Kidney epithelial cell (primary cell): ENCODE measurements around the gene TNFRSF1A. TPM values are rescaled to one million over a fixed set of nuclear protein-coding genes. Genes with fewer than 3 reads are reported as not detected.
"Not testable (repeated sequence)": the region's sequence is repeated elsewhere in the genome, so short reads cannot be mapped to it uniquely, and the experiment has no call there.

Experiments
- DNase-seq: peaks from one replicate; pipeline ENCODE4 v3.0.0-alpha.2; 2010; ENCODE audit warnings: low read depth
- H3K27me3 ChIP-seq: 2 replicates; pipeline ENCODE4 v1.6.0; 2011; ENCODE audit warnings: low read length; ENCODE audit not compliant: control insufficient read depth, insufficient read depth
- H3K36me3 ChIP-seq: 2 replicates; pipeline ENCODE4 v1.5.1; 2011; ENCODE audit warnings: low read length; ENCODE audit not compliant: control insufficient read depth, insufficient read depth
- H3K4me3 ChIP-seq: 2 replicates; pipeline ENCODE4 v1.5.1; 2011; ENCODE audit warnings: low read depth, mild to moderate bottlenecking, control low read depth, low read length
- total RNA-seq: library from RNA; depleted of rRNA; stranded (reverse); fragments of >200 nt; gene quantifications from 2 replicates; pipeline ENCODE4 v1.2.3, GENCODE V29; 2015
- TF ChIP-seq, protein P1 (sequence below): IDR thresholded peaks from 2 replicates; pipeline ENCODE4 v1.5.1; 2011; ENCODE audit warnings: mild to moderate bottlenecking, moderate library complexity, low read length, control low read depth, inconsistent platforms; ENCODE audit not compliant: insufficient read depth, poor library complexity, severe bottlenecking

The TNFRSF1A gene
- total RNA-seq, 1 donor from 2014 or later, result 115 TPM

DNA sequence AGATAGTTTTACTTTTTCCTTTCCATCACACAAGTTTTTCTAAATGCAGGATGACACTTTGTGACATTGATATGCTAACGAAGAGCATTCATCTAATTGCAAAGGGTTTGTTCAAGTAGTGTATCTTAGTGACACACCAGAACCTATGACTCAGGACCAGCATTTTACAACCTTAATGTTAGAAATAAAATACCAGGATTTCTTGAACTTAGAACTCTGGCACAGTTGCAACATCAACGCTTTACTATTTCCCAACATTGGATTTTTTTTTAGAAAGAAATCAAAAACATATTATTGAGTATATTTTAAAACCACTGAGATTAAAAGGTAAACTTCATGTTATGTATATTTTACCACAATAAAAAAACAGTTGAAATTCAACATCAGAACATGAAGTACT, 49.3 kb downstream of the TNFRSF1A start:
- TF ChIP-seq, protein P1, sequence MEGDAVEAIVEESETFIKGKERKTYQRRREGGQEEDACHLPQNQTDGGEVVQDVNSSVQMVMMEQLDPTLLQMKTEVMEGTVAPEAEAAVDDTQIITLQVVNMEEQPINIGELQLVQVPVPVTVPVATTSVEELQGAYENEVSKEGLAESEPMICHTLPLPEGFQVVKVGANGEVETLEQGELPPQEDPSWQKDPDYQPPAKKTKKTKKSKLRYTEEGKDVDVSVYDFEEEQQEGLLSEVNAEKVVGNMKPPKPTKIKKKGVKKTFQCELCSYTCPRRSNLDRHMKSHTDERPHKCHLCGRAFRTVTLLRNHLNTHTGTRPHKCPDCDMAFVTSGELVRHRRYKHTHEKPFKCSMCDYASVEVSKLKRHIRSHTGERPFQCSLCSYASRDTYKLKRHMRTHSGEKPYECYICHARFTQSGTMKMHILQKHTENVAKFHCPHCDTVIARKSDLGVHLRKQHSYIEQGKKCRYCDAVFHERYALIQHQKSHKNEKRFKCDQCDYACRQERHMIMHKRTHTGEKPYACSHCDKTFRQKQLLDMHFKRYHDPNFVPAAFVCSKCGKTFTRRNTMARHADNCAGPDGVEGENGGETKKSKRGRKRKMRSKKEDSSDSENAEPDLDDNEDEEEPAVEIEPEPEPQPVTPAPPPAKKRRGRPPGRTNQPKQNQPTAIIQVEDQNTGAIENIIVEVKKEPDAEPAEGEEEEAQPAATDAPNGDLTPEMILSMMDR, result no peak
- H3K4me3 ChIP-seq, result no peak overlapping the region
- H3K36me3 ChIP-seq, result no peaks in the 10 kb centered on the region
- no peak for DNase-seq
- no peaks in the 10 kb centered on the region for H3K27me3 ChIP-seq

DNA sequence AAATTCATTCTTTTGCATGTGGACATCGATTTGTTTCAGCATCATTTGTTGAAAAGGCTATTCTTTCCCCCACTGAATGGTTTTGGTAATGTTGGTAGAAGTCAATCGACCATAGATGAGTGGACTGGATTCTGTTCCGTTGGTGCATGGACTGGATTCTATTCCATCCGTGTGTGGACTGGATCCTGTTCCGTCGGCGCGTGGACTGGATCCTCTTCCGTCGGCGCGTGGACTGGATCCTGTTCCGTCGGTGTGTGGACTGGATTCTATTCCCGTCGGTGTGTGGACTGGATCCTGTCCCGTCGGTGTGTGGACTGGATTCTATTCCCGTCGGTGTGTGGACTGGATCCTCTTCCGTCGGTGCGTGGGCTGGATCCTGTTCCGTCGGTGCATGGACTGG, 52.0 kb downstream of the TNFRSF1A start:
- H3K36me3 ChIP-seq, H3K4me3 ChIP-seq, DNase-seq, H3K27me3 ChIP-seq: not testable (repeated sequence)

DNA sequence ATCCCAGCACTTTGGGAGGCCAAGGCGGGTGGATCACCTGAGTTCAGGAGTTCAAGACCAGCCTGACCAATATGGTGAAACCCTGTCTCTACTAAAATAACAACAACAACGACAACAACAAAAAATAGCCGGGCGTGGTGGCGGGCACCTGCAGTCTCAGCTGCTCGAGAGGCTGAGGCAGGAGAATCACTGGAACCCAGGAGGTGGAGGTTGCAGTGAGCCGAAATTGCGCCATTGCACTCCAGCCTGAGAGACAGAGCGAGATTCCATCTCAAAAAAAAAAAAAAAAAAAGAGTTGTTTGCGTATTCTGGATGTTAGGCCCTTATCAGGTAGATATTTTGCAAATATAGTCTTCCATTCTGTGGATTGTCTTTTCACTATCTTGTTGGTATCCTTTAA, 52.8 kb downstream of the TNFRSF1A start:
- not testable (repeated sequence) for DNase-seq, H3K4me3 ChIP-seq, H3K36me3 ChIP-seq, H3K27me3 ChIP-seq

DNA sequence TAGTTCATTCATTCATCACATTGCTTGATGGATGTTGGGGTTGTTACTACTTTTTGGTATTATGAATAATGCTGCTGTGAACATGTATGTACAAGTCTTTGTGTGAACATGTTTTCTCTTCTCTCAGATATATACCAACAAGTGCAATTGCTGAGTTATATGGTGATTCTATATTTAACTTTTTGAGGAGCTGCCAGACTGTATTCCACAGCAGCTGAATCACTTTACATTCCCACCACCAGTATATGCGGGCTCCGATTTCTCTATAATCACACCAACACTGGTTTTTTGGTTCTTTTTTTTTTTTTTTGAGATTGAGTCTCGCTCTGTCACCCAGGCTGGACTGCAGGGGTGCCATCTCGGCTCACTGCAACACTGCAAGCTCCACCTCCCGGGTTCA, 53.6 kb downstream of the TNFRSF1A start:
- TF ChIP-seq, protein P1, result no peak
- Histone ChIP-seq H3K4me3 (no peak overlapping the region), H3K27me3 (no peaks in the 10 kb centered on the region), H3K36me3 (no peaks in the 10 kb centered on the region)
- no peak for DNase-seq

DNA sequence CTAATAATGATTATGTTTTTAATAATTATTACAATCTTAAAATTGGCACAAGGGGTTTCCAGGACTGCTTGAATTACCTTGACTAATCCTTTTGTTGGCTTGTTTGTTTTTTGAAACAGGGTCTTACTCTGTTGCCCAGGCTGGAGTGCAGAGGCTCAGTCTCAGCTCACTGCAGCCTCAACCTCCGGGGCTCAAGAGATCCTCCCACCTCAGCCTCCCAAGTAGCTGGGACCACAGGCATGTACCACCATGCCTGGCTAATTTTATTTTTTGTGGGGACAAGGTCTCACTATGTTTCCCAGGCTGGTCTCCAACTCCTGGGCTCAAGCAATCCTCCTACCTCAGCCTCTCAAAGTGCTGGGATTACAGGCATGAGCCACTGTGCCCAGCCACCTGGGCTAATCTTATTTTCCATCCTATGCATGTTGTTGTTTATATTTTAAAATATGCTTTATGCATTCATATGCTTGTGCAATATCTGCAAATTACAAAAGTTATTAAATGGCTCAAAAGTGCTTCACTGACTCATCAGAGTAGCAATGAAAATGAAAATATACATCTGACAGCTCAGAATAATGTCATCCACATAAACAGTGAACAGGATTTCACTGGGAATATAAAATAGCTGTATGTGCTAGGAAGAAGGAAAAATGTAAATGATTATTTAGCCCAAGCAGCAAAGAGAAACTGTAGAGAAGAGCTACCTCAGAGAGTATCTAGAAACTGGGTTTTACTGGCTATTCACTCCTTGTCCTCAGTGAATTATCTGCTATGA, 56.2 kb downstream of the TNFRSF1A start:
- no peak for DNase-seq
- no peaks in the 10 kb centered on the region for H3K27me3 ChIP-seq
- TF ChIP-seq, protein P1, result no peak
- no peak overlapping the region for H3K4me3 ChIP-seq
- H3K36me3 ChIP-seq, result no peaks in the 10 kb centered on the region

DNA sequence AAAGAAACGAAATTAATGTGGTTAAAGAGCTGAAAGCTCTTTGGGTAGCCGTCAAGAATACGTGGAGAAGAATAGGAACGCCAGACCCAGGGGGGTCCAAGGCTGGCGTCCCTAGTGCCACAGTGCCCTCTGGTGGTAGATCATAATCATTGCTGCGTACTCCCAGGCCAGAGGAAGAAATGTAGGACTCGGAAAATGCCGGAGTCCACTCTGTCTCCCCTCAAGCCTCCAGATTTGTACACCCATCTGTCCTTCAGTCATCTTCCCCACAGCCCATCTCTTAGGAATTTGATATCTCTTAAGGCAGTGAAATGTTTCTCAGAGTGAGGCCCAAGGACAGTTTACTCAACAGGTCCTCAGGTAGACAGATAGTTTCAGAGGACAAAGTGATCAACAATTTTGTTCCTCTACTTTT, 56.8 kb downstream of the TNFRSF1A start:
- no peak overlapping the region for H3K4me3 ChIP-seq
- DNase-seq, result no peak
- H3K27me3 ChIP-seq, result no peaks in the 10 kb centered on the region
- H3K36me3 ChIP-seq, result no peaks in the 10 kb centered on the region
- TF ChIP-seq, protein P1, result peak; percentile 86

DNA sequence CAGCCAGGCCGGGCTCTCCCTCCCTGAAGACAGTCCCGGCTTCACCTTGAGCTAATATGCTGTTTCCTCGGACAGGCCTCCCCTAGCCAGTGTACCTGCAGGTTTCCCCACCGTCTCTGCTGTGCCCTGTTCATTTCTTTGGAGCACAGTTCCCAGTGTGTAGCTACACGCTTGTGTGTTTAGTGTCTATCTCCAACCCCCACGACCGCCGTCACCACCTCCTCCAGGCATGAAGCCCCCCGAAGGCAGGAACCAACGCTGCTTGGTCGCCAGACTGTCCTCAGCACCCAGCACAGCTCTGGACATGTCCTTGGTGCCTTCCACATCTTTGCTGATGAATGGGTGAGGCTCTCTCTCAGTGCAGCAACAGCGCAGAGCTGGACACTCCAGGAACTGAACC, 57.6 kb downstream of the TNFRSF1A start:
- DNase-seq, result no peak
- no peak overlapping the region for H3K4me3 ChIP-seq
- no peaks in the 10 kb centered on the region for H3K36me3 ChIP-seq
- TF ChIP-seq, protein P1, result no peak
- H3K27me3 ChIP-seq, result no peaks in the 10 kb centered on the region
